NCI-H510A treated with DMSO at 0.1 percent for 48 hours (cell line): Measurements from ENCODE around the gene SPIB.
"Not testable (repeated sequence)": the region's sequence is repeated elsewhere in the genome, so short reads cannot be mapped to it uniquely, and the experiment has no call there.

Source experiments
- DNase-seq: peaks from one replicate; lab custom pipeline; 2025; lab: John Stamatoyannopoulos, UW

Gene SPIB

DNA sequence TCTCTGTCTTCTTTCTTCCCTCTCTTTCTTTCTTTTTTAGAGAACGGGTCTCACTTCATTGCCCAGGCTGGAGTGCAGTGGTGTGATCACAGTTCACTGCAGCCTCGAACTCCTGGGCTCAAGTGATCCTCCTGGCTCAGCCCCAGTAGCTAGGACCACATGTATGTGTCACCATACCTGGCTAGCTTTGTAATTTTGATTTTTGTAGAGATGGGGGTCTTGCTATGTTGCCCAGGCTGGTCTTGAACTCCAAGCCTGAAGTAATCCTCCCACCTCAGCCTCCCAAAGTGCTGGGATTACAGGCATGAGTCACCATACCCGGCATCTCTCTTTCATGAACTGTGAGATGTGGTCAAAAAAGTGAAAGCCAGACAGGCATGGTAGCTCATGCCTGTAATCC, 54.6 kb downstream of the SPIB start:
- DNase-seq = not testable (repeated sequence)

DNA sequence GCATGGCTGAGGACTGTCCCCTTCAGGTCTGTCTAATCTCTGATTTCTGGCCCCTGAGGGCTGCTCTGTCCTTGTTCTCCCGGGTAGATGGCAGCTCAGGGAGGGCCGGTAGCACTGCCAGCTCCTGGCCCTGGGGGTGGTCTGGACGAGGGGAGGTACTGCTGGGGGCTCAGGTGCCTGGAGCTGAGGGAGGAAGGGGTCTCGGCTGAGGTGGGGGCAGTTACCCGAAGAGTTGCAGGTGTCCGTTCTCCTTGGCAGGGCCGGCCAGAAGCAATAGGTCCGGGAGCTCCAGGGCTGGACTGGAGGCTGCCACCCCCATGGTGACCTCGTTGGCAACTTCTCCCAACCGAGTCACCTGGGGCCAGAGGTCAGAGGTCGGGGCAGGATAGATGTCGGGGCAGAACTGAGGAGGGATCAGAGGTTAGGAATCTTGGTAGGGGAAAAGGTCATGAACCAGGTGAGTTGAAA, 56.4 kb downstream of the SPIB start:
- no peak for DNase-seq

DNA sequence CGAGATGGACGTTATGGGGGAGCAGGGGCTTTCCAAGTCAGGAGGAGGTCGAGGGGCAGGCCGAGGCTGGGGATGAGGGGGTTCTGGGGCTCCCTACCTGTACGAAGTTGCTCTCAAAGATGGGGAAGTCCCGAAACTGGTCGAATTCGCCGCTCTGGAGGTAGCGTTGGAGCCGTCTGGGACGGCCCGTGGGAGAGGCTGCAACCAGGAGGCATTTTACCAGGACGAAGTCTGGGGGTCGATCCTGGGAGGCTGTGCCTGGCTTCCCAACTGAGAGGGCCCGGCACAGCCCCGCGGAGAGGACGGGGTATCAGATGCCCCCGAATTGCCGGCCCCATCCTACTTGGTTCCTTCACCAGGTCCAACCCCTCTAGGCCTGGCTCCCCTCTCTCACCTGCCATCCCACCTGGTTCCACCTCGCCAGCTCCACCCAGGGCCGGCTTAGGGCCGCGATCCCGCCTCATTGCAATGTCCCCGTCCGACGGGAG, 57.0 kb downstream of the SPIB start:
- no peak for DNase-seq

GRCh38 chr19:50476224-50476906, 57.6 kb downstream of the SPIB start, which contains the start of the genes EMC10 and GARIN5A:
Gene EMC10 (plus strand): TSS chr19:50476507. CDS start chr19:50476545, 38 bp downstream.
Gene GARIN5A (minus strand): TSS chr19:50476848. CDS start chr19:50476388, 460 bp downstream.
- peak; percentile 81 for DNase-seq

DNA sequence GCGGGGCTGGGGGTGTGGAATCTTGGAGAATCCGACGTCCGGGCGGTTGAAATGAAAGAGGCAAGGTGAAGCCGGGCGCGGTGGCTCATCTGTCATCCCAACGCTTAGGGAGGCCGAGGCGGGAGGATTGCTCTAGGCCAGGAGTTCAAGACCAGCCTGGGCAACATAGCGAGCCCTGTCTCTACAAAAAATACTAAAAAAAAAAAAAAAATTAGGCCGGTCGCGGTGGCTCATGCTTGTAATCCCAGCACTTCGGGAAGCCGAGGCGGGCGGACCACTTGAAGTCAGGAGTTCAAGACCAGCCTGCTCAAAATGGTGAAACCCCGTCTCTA, 58.1 kb downstream of the SPIB start:
- DNase-seq = no peak

DNA sequence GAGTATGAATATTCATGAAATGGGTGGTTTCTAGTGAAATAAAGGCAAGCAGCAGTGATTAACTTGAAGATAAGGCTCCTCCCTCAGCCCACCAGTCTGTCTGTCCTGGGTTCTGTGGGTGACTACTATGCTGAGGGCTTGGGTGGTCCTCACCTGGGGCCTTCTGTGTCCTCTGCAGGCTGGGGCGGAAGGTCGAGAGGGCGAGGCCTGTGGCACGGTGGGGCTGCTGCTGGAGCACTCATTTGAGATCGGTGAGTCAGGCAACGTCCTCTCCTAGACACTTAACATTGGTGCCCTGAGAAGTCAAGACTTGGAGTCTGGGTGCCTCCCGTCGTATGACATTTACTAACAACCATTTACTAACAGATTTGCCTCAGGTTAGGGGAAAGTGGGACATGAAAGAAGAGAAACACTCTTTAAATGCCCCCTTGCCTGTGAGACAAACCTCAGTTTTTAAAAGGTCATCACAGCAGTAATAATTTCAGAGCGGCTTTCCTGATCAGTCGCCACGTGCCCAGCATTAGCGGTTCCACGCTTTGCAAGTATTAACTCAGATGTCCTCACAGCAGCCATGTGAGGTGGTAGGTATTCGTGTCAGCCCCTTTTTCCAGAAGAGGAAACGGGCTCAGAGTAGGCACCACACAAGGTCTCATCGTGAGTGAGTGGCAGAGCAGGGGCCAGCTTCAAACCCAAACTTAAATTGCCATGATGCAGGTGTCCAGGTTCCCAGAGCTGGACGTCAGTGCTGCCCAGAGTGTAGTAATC, 59.2 kb downstream of the SPIB start:
- DNase-seq = no peak

- DNase-seq = no peak
These were observed 60.4 kb downstream of the SPIB start for GRCh38 chr19:50478901-50479715.

DNA sequence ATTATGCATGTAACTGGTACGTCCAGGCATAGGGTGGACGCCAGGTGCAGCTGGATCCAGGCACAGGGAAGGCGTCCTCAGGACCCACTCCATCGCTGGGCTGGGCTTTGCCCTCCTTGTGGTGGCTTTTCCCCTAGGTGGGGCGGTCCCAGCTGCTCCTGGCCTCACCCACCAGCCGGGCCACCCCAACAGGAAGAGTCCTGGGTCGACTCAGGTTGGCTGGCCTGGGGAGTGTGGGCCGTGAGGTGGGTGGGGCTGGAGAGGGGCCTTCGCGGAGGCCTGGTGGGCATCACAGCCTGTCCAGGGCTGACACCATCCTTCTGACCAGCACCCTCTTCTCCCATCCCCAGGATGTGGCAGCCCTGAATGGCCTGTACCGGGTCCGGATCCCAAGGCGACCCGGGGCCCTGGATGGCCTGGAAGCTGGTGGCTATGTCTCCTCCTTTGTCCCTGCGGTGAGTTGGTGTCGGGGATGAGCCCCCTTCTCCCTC, 61.1 kb downstream of the SPIB start:
- no peak for DNase-seq

- no peak for DNase-seq
These were observed 61.8 kb downstream of the SPIB start for GRCh38 chr19:50480281-50481111.
